ENCODE measurements around the gene PIAS1.

DNA sequence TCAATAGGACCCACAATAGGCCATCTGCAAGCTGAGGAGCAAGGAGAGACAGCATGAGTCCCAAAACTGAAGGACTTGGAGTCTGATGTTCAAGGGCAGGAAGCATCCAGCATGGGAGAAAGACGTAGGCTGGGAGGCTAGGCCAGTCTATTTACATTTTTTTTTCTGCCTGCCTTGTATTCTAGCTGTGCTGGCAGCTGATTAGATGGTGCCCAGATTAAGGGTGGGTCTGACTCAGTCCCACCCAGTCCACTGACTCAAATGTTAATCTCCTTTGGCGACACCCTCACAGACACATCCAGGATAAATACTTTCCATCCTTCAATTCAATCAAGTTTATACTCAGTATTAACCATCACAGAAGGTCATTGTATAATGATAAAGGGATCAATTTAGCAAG lies 15.9 kb upstream of the PIAS1 start:
- TF ChIP-seq, protein P1, sequence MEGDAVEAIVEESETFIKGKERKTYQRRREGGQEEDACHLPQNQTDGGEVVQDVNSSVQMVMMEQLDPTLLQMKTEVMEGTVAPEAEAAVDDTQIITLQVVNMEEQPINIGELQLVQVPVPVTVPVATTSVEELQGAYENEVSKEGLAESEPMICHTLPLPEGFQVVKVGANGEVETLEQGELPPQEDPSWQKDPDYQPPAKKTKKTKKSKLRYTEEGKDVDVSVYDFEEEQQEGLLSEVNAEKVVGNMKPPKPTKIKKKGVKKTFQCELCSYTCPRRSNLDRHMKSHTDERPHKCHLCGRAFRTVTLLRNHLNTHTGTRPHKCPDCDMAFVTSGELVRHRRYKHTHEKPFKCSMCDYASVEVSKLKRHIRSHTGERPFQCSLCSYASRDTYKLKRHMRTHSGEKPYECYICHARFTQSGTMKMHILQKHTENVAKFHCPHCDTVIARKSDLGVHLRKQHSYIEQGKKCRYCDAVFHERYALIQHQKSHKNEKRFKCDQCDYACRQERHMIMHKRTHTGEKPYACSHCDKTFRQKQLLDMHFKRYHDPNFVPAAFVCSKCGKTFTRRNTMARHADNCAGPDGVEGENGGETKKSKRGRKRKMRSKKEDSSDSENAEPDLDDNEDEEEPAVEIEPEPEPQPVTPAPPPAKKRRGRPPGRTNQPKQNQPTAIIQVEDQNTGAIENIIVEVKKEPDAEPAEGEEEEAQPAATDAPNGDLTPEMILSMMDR (IDR thresholded peaks at IDR 0.05): no peak
- no peak for TF ChIP-seq POLR2A (IDR thresholded peaks at IDR 0.05)

Data from body of pancreas (tissue), 4 donors.